H1 (cell line): ENCODE data around the gene HDGFL3. TPM values are rescaled to one million over a fixed set of nuclear protein-coding genes. Genes with fewer than 3 reads are reported as not detected.

Experiments used
- NRF1 ChIP-seq: IDR thresholded peaks from 2 replicates; pipeline ENCODE4 v1.6.1; 2011; ENCODE audit warnings: mild to moderate bottlenecking, low read depth, low read length, improper control_type of control experiment
- SAP30 ChIP-seq: fragments of 300-600 bp; sonication (generic); IDR thresholded peaks from 2 replicates; pipeline ENCODE4 v1.7.1; 2012; ENCODE audit warnings: low read length, moderate library complexity, mild to moderate bottlenecking, inconsistent platforms; ENCODE audit not compliant: insufficient read depth, insufficient replicate concordance
- SP2 ChIP-seq: IDR thresholded peaks from 2 replicates; pipeline ENCODE4 v1.6.1; 2012; ENCODE audit warnings: mild to moderate bottlenecking, low read length, inconsistent platforms
- TAF1 ChIP-seq: IDR thresholded peaks from 2 replicates; pipeline ENCODE4 v1.6.1; 2011; ENCODE audit warnings: mild to moderate bottlenecking, low read depth, low read length
- polyA plus RNA-seq, 7 experiments: library from polyadenylated mRNA; depleted of rRNA in 3 of 7; stranded (reverse) in 5 of 7; unstranded in 2 of 7; fragments of >200 nt in 5 of 7; fragments of 200-250 nt in 2 of 7; gene quantifications; 1 replicate in 5 of 7; 2 replicates in 1 of 7; 4 replicates in 1 of 7; pipeline versions ENCODE4 v1.2.1 to v1.2.3, GENCODE V29; 2011 to 2013; ENCODE audit warnings: missing spikeins in 2 of 7, mixed read lengths in 2 of 7
- total RNA-seq: library from RNA; stranded (reverse); fragmentation: NEBNext Ultra II Directional; extraction: Animal tissue kit (Norgen Biotek cat#: 25700); gene quantifications from 2 replicates; pipeline ENCODE4 v1.2.1, GENCODE V29; 2021
- TF ChIP-seq, protein P1 (sequence below): fragments of 300-600 bp; sonication (generic); IDR thresholded peaks from 2 replicates; pipeline ENCODE4 v1.7.1; 2012; ENCODE audit warnings: low read length, moderate library complexity, mild to moderate bottlenecking, inconsistent platforms; ENCODE audit not compliant: insufficient replicate concordance

Gene HDGFL3
- total and polyA plus RNA-seq, 2 of the 8 experiments (the other 6 are each of a cell fraction or from before 2014, with no cell fraction given) = 14.1 to 149 TPM

DNA sequence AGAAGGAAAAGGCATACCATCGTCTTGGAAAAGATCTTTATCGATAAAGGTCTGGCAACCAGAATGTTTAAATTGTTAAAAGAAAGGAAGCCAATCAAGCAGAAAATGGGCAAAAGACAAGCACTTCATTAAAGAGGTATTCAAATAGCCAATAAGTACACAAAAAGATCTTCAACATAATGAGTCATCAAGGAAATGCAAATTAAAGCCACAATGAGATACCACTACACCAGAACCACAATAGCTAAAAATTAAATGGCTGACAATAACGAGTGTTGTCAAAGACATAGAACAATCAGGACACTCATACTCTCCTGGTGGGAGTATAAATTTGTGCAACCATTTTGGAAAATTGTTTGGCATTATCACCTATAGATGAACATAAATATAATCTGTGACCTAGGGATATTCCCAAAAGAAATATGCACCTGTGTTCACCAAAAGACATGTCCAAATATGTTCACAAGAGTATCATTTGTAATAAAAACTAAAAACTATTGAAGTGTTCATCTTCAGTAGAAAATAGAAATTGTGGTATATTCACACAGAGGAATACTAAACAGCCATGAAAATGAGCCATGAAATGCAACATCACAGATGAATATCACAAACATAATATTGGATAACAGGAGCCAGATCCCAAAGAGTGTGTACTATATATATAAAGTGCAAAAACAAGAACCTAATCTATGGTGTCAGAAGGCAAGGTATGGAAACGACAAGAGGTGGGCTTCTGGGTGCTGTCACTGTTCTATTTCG is 126.2 kb downstream of the HDGFL3 start (continued):
- TF ChIP-seq, protein P1, sequence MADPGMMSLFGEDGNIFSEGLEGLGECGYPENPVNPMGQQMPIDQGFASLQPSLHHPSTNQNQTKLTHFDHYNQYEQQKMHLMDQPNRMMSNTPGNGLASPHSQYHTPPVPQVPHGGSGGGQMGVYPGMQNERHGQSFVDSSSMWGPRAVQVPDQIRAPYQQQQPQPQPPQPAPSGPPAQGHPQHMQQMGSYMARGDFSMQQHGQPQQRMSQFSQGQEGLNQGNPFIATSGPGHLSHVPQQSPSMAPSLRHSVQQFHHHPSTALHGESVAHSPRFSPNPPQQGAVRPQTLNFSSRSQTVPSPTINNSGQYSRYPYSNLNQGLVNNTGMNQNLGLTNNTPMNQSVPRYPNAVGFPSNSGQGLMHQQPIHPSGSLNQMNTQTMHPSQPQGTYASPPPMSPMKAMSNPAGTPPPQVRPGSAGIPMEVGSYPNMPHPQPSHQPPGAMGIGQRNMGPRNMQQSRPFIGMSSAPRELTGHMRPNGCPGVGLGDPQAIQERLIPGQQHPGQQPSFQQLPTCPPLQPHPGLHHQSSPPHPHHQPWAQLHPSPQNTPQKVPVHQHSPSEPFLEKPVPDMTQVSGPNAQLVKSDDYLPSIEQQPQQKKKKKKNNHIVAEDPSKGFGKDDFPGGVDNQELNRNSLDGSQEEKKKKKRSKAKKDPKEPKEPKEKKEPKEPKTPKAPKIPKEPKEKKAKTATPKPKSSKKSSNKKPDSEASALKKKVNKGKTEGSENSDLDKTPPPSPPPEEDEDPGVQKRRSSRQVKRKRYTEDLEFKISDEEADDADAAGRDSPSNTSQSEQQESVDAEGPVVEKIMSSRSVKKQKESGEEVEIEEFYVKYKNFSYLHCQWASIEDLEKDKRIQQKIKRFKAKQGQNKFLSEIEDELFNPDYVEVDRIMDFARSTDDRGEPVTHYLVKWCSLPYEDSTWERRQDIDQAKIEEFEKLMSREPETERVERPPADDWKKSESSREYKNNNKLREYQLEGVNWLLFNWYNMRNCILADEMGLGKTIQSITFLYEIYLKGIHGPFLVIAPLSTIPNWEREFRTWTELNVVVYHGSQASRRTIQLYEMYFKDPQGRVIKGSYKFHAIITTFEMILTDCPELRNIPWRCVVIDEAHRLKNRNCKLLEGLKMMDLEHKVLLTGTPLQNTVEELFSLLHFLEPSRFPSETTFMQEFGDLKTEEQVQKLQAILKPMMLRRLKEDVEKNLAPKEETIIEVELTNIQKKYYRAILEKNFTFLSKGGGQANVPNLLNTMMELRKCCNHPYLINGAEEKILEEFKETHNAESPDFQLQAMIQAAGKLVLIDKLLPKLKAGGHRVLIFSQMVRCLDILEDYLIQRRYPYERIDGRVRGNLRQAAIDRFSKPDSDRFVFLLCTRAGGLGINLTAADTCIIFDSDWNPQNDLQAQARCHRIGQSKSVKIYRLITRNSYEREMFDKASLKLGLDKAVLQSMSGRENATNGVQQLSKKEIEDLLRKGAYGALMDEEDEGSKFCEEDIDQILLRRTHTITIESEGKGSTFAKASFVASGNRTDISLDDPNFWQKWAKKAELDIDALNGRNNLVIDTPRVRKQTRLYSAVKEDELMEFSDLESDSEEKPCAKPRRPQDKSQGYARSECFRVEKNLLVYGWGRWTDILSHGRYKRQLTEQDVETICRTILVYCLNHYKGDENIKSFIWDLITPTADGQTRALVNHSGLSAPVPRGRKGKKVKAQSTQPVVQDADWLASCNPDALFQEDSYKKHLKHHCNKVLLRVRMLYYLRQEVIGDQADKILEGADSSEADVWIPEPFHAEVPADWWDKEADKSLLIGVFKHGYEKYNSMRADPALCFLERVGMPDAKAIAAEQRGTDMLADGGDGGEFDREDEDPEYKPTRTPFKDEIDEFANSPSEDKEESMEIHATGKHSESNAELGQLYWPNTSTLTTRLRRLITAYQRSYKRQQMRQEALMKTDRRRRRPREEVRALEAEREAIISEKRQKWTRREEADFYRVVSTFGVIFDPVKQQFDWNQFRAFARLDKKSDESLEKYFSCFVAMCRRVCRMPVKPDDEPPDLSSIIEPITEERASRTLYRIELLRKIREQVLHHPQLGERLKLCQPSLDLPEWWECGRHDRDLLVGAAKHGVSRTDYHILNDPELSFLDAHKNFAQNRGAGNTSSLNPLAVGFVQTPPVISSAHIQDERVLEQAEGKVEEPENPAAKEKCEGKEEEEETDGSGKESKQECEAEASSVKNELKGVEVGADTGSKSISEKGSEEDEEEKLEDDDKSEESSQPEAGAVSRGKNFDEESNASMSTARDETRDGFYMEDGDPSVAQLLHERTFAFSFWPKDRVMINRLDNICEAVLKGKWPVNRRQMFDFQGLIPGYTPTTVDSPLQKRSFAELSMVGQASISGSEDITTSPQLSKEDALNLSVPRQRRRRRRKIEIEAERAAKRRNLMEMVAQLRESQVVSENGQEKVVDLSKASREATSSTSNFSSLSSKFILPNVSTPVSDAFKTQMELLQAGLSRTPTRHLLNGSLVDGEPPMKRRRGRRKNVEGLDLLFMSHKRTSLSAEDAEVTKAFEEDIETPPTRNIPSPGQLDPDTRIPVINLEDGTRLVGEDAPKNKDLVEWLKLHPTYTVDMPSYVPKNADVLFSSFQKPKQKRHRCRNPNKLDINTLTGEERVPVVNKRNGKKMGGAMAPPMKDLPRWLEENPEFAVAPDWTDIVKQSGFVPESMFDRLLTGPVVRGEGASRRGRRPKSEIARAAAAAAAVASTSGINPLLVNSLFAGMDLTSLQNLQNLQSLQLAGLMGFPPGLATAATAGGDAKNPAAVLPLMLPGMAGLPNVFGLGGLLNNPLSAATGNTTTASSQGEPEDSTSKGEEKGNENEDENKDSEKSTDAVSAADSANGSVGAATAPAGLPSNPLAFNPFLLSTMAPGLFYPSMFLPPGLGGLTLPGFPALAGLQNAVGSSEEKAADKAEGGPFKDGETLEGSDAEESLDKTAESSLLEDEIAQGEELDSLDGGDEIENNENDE = no peak
- no peak for TF ChIP-seq TAF1
- no peak for TF ChIP-seq SAP30
- no peak for TF ChIP-seq NRF1
- no peak for TF ChIP-seq SP2
